ENCODE data around the gene PML. TPM values are rescaled to one million over a fixed set of nuclear protein-coding genes. Genes with fewer than 3 reads are reported as not detected.
A peak's percentile ranks its signal among the peaks of the same experiment; 100 is the strongest.

PML gene
- 134 TPM for total RNA-seq

- peak; percentile 61 to 98 (median 94) for DNase-seq (ENCODE audit: low read depth in 2 of 3, low spot score in 2 of 3)
Measured at GRCh38 chr15:73994413-73994883, at the start of gene PML. Gene PML, plus strand, starts transcription at chr15:73994716. Its CDS starts 97 bp downstream, at chr15:73994813.

GRCh38 chr15:73945130-73945508, 49.4 kb upstream of the PML start:
- no peak for DNase-seq (ENCODE audit: low read depth in 2 of 3, low spot score in 2 of 3)

DNA sequence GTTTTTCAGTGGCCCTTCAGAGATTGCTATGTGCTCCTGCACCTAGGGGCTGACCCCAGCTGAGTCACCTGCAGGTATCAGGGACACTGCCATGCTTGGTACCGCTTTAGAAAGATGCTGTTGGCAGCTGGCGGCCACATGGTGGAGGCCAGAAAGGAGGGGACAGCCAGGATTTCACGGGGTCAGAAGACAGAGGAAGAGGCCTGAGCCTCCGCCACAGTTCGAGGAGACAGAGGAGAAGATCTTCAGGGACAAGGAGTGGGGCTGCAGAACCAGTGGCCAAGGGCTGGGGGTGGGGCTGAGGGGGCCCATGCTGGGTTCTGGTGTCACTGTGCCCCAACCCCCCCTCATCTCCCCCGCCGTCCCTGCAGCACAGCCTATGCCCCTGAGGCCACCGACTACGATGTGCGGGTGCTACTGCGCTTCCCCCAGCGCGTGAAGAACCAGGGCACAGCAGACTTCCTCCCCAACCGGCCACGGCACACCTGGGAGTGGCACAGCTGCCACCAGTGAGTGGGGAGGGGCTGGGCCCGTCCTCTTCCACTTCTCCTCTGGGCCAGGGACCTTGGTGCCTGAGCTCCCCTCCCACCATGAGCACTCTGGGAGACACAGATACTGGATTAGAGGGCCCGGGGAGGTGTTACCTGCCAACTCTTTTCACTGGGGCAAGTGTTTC, 48.3 kb upstream of the PML start:
- DNase-seq (ENCODE audit: low read depth in 2 of 3, low spot score in 2 of 3) = peak in 1 of 3 donors; percentile 64

DNA sequence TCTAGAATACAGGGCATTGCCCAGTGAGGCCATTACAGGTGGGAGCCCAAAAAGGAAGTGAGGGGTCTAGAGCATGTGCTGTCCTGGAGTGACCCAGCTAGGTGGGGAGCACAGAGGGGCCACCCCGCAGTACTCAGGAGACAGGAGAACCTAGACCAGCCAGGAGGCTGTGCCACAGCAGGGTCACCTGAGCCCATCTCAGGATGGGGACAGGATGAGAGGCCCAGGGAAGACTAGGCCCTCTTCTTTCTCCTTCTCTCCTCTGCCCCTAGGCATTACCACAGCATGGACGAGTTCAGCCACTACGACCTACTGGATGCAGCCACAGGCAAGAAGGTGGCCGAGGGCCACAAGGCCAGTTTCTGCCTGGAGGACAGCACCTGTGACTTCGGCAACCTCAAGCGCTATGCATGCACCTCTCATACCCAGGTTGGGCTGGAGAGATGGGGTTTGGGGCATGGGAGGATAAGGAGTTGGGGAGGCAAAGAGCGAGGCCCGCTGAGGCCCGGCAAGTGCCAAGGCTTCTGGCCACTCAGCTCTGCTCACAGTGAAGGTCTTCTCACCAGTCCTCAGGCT, 47.6 kb upstream of the PML start:
- no peak for DNase-seq (ENCODE audit: low read depth in 2 of 3, low spot score in 2 of 3)

DNA sequence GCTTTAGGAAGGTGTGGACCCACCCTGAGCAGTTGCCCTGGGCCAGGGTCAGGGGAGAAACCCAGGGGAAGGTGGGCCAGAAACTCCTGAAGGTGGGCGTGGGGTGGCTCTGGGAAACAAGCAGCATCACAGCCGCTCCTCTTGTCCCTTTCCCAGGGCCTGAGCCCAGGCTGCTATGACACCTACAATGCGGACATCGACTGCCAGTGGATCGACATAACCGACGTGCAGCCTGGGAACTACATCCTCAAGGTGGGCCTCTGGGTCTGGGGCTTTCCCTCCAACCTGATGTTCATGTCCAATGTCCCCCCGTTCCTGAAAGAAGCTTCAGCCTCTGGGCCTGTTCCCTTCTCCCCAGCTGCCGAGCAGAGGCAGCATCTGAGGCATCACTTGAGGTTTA, 46.9 kb upstream of the PML start:
- no peak for DNase-seq (ENCODE audit: low read depth in 2 of 3, low spot score in 2 of 3)

- no peak for DNase-seq (ENCODE audit: low read depth in 2 of 3, low spot score in 2 of 3)
Measured at GRCh38 chr15:73948396-73948795, 46.1 kb upstream of the PML start.

DNA sequence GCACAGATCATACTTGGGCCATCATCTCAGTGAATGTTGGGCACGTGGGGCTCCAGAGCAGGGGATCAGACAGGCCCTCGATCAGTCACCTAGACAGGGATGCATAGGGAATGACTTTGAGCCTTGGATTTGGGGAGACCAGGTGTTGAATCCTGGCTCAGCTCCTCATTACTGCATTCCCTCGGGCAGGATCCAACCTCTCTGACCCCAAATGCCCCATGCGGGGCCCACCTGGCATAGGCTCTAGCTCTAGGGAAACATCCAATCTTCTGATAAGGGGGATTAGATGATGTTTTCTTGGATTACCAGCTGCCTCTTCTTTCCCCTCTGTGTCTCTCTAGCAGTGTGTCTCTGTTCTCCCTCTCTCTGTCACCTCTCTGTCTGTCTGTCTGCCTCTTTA, 45.5 kb upstream of the PML start:
- no peak for DNase-seq (ENCODE audit: low read depth in 2 of 3, low spot score in 2 of 3)

DNA sequence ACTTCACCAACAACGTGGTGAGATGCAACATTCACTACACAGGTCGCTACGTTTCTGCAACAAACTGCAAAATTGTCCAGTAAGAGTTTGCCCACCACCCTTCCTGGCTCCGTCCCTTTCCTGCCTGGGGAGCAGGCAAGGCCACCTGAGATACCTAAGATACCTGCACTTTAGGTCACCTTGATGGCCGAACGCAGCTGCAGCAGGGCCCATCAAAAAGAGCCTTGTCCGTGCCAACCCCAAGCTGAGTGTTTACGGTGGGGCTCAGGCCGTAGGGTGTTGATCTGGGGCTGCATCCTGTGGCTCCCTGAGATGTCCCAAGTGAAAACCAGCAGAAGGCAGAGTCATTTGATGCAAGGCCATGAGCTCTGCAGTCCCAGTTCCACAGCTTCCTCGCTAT, 45.0 kb upstream of the PML start:
- DNase-seq (ENCODE audit: low read depth in 2 of 3, low spot score in 2 of 3) = no peak

- DNase-seq (ENCODE audit: low read depth in 2 of 3, low spot score in 2 of 3) = no peak
Measured at GRCh38 chr15:73950479-73950830, 44.1 kb upstream of the PML start.

DNA sequence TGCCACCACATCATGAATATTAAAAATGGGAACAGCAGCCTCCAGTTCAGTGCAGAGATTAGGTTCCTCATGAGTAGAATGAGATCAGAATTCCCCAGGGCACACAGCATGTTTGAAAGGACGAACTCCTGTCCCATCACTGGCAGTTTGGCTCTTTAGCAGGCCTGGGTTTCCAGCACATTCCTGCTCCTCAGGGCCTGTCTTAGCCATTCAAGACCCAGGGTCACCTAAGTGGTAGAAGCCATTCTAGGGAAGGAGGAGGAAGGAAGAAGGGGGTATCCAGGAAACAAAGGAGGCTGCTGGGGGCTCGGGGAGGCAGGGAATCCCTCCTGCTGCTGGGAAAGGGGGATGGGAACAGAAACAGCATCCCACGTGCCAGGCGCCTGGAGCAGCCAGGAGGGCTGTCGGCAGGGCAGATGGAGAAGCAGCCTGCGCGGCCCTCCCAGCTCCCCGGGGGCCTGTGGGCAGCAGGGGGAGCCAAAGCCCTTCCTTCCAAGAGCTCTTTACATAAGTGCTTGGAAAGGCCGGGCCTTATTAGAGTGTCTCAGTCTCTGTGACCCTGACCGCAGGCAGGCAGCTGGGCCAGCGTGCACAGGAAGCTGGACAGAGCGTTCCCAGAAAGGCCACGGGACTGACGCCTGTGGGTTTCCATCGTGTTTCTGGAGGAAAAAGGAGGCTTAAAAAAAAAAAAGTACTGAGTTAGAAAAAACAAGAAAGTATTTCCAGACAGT, 43.5 kb upstream of the PML start:
- peak; percentile 54 to 90 (median 87) for DNase-seq (ENCODE audit: low read depth in 2 of 3, low spot score in 2 of 3)

GRCh38 chr15:73951601-73952000, 42.9 kb upstream of the PML start:
- DNase-seq (ENCODE audit: low read depth in 2 of 3, low spot score in 2 of 3) = no peak

GRCh38 chr15:73952171-73952912, 42.2 kb upstream of the PML start:
- DNase-seq (ENCODE audit: low read depth in 2 of 3, low spot score in 2 of 3) = no peak

DNA sequence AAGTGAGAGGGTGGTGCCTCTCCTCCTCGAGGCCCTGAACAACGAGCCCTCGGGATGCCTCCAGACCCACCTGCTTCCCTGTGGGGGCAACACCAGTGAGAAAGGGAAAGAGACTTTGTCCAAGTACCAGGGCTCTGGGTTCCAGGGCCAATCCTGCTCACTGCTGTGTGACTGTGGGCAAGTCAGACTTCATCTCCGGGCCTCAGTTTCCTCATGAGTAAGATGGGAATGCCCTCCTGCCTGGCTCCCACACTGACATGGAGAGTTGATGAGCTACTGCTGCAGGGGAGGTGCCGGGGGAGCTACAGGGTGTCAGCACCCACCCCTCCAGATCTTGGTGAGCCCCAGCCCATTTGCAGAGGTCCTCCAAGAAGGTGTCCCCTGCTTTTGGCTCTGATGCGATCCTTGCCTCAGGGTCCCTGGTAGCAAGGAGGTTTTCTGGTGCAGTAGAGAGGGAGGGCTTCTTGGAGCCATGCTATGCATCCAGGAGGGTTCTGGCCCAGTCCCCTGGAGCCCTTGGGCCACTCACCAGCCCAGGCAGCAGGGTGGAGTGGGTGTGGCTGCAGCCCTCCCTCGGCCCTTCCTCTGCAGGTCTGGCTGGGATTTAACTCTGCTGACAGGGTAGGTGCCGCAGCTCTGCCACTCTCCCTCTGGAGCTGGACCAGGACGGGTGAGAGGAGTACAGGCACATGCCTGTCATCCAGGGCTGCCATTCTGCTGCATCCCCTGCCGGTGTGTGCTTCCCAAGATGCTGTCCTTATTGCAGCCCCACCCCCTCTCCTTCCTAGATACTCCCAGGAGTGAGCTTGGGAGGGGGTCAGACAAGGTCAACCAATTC, 41.4 kb upstream of the PML start:
- no peak for DNase-seq (ENCODE audit: low read depth in 2 of 3, low spot score in 2 of 3)

- DNase-seq (ENCODE audit: low read depth in 2 of 3, low spot score in 2 of 3) = no peak
Measured at GRCh38 chr15:73954188-73955145, 40.0 kb upstream of the PML start.

GRCh38 chr15:73955326-73955725, 39.2 kb upstream of the PML start:
- DNase-seq (ENCODE audit: low read depth in 2 of 3, low spot score in 2 of 3) = no peak

DNA sequence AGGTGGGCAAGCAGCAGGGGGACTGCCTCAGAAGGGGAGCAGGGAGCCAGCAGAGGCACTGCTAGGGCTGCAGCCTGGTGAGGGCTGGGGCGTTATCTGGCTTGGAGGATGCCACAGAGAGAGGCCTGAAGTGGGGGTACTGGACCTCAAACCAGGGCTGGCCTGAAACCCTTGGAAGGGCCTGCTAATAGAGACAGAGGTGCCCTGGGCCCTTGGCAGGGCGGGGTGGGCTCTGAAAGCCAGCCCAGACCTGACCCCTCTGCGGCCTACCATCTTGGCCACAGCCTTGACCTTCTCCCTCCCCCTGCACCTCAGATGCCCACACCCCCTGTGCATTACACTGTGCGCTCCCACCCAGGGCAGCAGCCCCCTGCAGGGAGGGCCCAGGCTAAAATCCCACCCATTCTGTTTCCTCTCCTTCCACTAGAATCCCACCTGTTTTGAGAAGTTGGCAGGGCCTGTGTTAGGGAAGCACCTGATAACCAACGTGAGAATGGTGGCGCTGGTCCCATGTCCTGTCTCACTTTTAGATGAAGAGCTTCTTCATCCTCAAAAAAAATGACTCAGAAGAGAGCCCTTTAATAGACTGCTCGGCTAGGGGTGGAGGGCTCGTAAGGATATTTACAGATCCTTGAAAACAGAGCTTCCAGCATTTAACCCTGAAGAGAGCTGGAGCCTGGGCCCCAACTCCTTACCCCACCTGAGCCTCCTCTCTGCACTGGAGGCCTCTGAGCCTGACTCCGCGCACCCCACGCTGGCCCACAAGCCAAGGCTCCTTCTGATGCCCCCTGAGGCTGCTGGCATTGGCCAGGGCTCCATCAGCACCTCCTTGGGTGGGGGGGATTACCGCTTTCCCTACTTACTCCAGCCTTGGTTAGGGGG, 38.4 kb upstream of the PML start:
- DNase-seq (ENCODE audit: low read depth in 2 of 3, low spot score in 2 of 3) = no peak

DNA sequence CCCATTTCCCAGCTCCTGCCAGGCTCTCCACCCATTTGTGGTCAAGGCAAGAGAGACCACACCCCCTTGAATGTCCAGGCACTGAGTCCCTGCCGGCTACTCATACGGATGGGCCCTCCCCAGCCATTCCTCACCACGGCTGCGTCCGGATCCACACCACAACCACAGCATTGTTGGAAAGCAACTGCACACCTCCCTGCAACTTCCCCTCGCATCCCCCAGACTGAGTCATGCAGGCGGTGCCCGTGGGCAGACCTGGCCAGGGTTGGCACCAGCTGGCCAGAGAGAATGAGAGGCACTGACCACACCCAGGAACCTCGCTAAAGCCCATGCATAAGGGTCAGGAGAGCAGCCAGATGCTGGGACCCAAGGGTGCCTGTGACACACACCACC, 37.8 kb upstream of the PML start:
- peak in 2 of 3 donors; percentile 74 to 83 for DNase-seq (ENCODE audit: low read depth in 2 of 3, low spot score in 2 of 3)

DNA sequence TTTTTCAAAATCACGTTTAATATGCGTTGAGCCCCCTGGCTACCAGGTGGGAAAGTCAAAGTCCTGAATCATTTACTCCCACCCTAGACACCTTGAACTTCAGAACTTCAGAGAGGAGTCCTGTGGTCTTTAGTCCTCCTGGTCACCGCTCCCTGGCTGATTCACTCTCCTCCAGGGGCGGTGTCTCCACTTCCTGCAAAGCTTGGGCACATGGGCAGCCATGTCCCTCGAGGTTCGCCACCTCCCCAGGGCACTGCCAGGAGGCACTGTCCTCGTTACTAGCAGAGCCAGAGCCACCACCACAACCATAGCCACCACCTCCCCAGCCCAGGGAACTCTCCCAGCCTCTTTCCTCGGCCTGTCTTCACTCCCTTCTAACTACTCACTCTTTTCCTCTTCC, 37.2 kb upstream of the PML start:
- DNase-seq (ENCODE audit: low read depth in 2 of 3, low spot score in 2 of 3) = no peak
